HG03432 (cell line): Measurements from ENCODE around the gene C14orf132.
"Not testable (repeated sequence)": the region's sequence is repeated elsewhere in the genome, so short reads cannot be mapped to it uniquely, and the experiment has no call there.

Experiments
- ATAC-seq: cut with Tn5 transposase; IDR thresholded peaks from one replicate; pipeline ENCODE4 v1.9.1; 2021; ENCODE audit warnings: mild to moderate bottlenecking, moderate library complexity; ENCODE audit not compliant: unreplicated experiment

Gene C14orf132

DNA sequence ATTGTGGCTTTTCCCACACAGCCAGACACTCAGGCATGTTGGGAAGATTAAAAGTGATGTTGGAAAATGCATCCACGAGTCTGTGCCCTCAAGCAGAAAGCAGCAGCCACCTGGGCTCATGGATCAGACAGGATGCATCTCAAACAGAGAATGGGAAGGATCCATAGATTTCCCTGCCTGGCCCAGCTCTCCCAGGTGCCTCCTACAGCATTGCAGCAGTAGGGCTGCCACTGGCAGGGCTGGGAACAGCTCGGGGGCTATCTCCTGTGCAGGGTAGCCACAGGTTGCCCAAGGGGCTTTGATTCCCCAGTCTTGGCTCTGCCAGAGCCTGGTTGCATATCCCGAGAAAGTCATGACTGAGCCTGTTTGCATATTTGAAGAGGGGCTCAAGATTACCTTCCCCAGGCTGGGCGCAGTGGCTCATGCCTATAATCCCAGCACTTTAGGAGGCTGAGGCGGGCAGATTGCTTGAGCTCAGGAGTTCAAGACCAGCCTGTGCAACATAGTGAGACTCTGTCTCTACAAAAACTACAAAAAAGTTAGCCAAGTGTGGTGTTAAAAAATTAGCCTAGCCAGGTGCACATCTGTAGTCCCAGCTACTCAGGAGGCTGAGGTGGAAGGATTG is 19.5 kb downstream of the C14orf132 start:
- no peak for ATAC-seq

DNA sequence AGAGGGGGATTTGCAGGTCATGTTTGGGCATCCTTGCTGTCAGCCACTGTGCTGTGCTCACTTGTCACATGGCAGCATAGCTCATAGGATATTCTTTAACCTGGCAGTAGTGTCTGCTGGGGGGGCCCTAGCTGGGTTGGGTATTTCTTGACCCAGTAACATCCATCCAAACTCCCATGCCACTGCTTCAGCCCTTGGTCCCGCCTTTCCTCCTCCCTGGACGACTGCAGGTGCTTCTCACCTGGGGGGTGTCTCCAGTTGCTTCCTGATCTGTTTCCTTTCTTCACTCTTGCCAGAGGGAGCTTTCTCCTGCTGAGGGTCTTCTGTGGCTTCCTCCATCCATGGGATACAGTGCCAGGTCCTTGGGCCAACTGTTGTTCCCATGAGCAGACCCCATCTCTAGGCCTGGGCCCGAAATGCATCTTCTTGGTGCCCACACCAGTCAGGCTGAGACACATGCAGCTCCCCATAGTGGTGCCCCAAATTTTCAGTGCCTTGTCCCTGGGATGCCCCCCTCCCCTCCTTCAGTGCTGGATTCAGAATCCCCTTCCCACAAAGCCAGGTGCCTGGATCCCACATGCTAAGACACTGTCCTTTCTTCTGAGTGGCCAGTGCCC is 20.5 kb downstream of the C14orf132 start:
- ATAC-seq, result no peak

DNA sequence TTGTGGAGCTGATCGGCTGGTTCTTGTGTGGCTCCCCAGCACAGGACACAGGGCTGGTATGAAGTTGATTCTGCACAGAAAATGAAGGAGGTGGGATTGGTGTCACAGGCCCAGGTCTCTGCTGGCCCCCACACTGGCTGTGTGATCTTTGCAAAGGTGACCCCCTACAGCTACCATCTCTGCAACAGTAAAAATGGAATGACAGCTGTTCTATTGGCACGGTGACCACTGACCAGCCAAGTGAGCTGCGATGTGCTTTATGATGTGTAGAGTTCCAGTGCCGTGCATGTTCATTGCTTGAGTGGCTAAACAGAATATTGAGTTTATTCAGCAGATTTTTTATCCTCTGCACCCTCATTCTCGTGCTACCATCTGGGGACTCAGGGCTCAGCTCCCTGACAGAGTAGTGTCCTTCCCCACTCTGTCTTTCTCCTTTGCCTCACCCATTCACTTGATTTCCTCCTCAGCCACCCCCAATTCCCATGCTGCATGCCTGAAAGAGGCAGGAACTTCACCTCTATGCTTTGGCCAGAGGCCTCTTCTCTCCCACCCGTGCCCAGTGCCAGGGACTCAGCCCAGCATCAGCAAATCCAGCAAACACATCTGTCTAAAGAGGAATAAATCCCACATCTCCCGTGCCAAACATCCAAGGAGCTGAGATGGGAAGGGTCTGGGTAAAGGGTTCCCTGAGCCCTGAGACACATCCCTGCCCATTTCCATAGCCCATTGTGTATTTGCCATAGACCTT is 21.2 kb downstream of the C14orf132 start:
- ATAC-seq, result no peak

GRCh38 chr14:96062010-96062409 is 22.8 kb downstream of the C14orf132 start:
- ATAC-seq, result no peak

DNA sequence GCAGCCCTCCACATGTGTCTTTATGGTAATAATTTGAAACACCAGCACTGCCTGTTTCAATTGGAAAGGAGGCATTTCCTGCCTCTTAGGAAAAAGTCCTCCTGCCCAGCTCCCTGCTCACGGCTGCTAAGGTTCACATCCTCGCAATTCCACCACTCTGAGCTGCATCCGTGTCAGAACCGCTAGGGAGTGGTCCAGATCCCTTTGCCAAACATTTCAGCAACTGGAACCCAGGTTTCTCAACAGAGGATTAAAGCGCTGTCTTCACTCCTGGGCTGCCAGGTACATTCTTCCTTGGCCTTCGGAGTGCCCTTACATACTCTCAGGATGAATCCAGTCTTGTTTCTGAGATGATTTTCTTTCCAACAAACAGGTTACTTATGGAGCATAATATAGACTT is 23.3 kb downstream of the C14orf132 start:
- no peak for ATAC-seq

- ATAC-seq, result no peak
Observed at GRCh38 chr14:96064866-96065265, 25.7 kb downstream of the C14orf132 start.

GRCh38 chr14:96065661-96066459 is 26.7 kb downstream of the C14orf132 start:
- ATAC-seq, result no peak

DNA sequence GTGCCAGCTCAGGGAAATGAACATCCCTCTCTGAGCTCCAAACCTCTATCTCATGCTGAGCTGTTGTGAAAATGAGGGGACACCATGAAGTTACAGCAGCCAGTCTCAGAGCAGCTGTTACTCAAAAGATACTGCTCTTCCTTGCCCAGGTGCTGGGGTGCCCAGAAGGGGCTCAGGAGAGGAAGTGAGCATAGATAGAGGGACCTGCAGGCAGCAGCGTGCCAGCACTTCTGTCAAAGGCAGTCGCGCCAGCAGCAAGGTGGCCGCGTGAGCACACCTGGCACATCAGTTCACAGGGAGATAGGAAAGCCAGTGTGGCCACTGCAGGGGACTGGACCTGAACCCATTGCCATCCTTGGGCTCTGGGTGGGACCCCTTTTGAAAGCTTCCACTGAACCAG is 27.8 kb downstream of the C14orf132 start:
- ATAC-seq, result no peak

- ATAC-seq, result no peak
Observed at GRCh38 chr14:96067985-96068930, 29.1 kb downstream of the C14orf132 start.

GRCh38 chr14:96069421-96069820 is 30.3 kb downstream of the C14orf132 start:
- no peak for ATAC-seq

DNA sequence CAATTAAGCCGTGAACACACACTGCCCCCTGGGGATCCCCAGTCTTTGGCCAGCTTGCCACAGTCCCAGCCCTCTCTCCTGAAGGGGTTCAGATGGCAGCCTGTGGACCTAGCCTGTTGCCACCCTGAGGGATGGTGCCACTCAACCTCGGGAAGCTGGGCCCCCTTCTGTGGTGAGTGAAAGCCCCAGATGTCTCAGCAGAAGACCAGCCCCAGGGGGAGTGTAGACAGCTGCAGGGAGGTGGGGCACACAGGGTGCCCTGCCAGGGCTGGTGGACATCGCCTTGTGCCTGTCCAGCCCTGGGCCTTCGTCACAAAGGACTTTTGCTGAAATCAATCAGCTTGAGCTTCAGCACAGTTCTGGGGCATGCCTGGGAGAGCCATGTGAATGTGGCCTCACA is 32.4 kb downstream of the C14orf132 start:
- no peak for ATAC-seq

- ATAC-seq, result no peak
Observed at GRCh38 chr14:96072076-96072475, 32.9 kb downstream of the C14orf132 start.

- ATAC-seq, result no peak
Observed at GRCh38 chr14:96072746-96073145, 33.6 kb downstream of the C14orf132 start.

- ATAC-seq, result not testable (repeated sequence)
Observed at GRCh38 chr14:96073260-96074039, 34.3 kb downstream of the C14orf132 start.

DNA sequence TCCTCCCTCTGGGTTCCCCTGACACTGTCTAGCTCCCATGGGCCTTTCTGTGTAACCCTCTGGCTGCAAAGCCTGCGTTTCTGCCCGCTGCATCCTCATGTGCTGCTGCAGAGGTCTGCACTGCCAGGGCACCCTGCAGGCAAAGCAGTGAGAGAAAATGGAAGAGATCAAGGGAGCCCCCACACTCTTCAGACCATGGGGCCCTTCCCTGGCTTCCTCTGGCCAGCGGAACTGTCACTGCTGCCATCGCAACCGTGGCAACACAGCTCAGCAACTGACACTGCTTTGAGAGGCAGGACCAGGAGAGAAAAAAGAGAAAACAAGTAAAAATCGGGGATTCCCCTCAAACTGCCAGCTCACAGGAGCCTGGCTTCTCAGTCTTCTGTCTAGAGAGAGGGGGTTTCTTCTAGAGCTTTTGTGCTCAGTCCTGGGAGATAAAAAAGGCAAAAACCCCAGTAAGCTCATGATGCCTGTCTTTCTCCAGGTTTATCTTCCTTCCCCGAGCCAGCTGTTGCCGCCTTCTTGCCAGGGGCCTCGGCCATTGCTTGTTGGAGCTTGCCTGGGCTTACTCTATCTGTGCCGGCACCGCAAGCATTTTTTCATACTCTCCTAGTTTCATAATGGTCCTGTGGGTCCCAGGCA is 38.9 kb downstream of the C14orf132 start:
- ATAC-seq, result peak; percentile 67

- ATAC-seq, result peak; percentile 19
Observed at GRCh38 chr14:96078625-96079016, 39.5 kb downstream of the C14orf132 start.

GRCh38 chr14:96079066-96079465 is 39.9 kb downstream of the C14orf132 start:
- ATAC-seq, result no peak

DNA sequence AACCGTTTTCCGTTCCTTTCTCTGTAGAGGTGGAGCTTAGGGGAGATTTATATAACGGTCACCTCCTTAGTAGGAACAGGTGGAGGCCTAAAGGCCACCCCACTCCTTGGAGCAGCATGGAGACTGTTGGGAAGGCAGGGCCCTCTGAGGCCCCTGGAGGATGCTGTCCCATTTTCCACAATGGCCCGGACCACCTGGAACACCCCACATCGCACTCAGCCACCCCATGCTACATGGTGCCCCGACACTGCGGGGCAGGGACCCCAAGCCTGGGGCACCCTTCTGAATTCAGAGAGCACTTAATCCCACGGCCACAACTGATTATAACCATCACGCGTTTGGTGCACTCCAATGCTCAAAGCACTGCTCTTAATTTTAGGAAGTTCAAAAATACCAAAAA is 41.4 kb downstream of the C14orf132 start:
- ATAC-seq, result no peak

- no peak for ATAC-seq
Observed at GRCh38 chr14:96081224-96081623, 42.1 kb downstream of the C14orf132 start.
